Progenitor cell of endocrine pancreas (in vitro differentiated cells): ENCODE measurements around the gene POLN. TPM values are rescaled to one million over a fixed set of nuclear protein-coding genes. Genes with fewer than 3 reads are reported as not detected.

Experiments used
- DNase-seq: peaks from one replicate; pipeline ENCODE4 v3.0.0; 2021; ENCODE audit warnings: low spot score; ENCODE audit not compliant: unreplicated experiment
- H3K27ac Mint-ChIP-seq: 2 replicates; pipeline ENCODE4 v1.8.0; 2021; ENCODE audit warnings: mild to moderate bottlenecking, moderate library complexity, mixed read lengths
- H3K27me3 Mint-ChIP-seq: 2 replicates; pipeline ENCODE4 v1.8.0; 2021; ENCODE audit warnings: mixed read lengths
- H3K36me3 Mint-ChIP-seq: 2 replicates; pipeline ENCODE4 v1.8.0; 2022; ENCODE audit warnings: mixed read lengths; ENCODE audit not compliant: insufficient read depth
- H3K4me1 Mint-ChIP-seq: 2 replicates; pipeline ENCODE4 v1.8.0; 2021; ENCODE audit warnings: low read depth, mixed read lengths
- H3K4me3 Mint-ChIP-seq: 2 replicates; pipeline ENCODE4 v1.8.0; 2021; ENCODE audit warnings: low read depth, mild to moderate bottlenecking, moderate library complexity, mixed read lengths
- H3K9me3 Mint-ChIP-seq: 2 replicates; pipeline ENCODE4 v1.8.0; 2021; ENCODE audit warnings: low read depth, mixed read lengths
- CTCF ChIP-seq: fragments of 200-600 bp; sonication (generic); IDR thresholded peaks from one replicate; pipeline ENCODE4 v1.5.0; 2021; ENCODE audit warnings: antibody characterized with exemption, mild to moderate bottlenecking; ENCODE audit not compliant: unreplicated experiment
- total RNA-seq: library from RNA; stranded (reverse); gene quantifications from 2 replicates; pipeline ENCODE4 v1.2.1, GENCODE V29; 2021

Gene POLN
- total RNA-seq, 1 donor from 2014 or later, result 5.9 TPM

- Mint-ChIP-seq H3K27ac (no peak overlapping the region), H3K27me3 (no peaks in the 10 kb centered on the region), H3K9me3 (no peaks in the 10 kb centered on the region), H3K4me1 (no peaks in the 10 kb centered on the region), H3K4me3 (no peak overlapping the region), H3K36me3 (no peaks in the 10 kb centered on the region)
- DNase-seq, result no peak
- no peak for TF ChIP-seq CTCF
These were observed 24.9 kb upstream of the POLN start for GRCh38 chr4:2266821-2267220.

DNA sequence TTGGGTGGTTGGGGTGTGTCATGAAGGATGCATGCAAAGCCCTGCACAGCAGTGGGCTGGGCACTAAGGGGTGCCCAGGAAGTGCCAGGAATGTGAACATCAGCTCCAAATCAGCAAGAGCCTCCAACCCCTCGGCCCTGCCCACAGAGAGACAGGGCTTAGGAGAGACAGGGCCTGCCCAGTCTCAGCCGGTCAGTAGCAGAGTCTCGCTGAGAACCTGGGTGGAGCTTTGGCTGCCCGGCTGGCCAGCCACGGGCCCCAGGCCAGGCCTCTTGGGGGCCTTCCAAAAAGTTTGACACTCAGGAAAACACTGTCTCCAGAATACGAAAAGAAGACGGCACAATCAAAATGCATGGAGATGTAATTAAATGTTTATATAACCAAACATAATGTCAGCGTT, 24.3 kb upstream of the POLN start:
- H3K4me3 Mint-ChIP-seq, result no peak overlapping the region
- no peak overlapping the region for H3K27ac Mint-ChIP-seq
- no peaks in the 10 kb centered on the region for H3K9me3 Mint-ChIP-seq
- no peaks in the 10 kb centered on the region for H3K27me3 Mint-ChIP-seq
- no peak for DNase-seq
- no peak for TF ChIP-seq CTCF
- no peaks in the 10 kb centered on the region for H3K4me1 Mint-ChIP-seq
- H3K36me3 Mint-ChIP-seq, result no peaks in the 10 kb centered on the region

GRCh38 chr4:2265113-2266110, 23.5 kb upstream of the POLN start:
- Mint-ChIP-seq H3K27ac (no peak overlapping the region), H3K4me3 (no peak overlapping the region), H3K27me3 (no peaks in the 10 kb centered on the region)

GRCh38 chr4:2264481-2265041, 22.6 kb upstream of the POLN start:
- DNase-seq, result no peak
- Mint-ChIP-seq H3K9me3 (no peaks in the 10 kb centered on the region), H3K27me3 (no peaks in the 10 kb centered on the region), H3K27ac (no peak overlapping the region), H3K4me3 (no peak overlapping the region), H3K36me3 (no peaks in the 10 kb centered on the region), H3K4me1 (peaks cover 2% of the 10 kb centered on the region)
- TF ChIP-seq CTCF, result no peak

More at GRCh38 chr4:2265113-2266110, 23.5 kb upstream of the POLN start:
- Mint-ChIP-seq H3K9me3 (no peaks in the 10 kb centered on the region), H3K36me3 (no peaks in the 10 kb centered on the region), H3K4me1 (no peaks in the 10 kb centered on the region)
- TF ChIP-seq CTCF, result no peak
- no peak for DNase-seq

DNA sequence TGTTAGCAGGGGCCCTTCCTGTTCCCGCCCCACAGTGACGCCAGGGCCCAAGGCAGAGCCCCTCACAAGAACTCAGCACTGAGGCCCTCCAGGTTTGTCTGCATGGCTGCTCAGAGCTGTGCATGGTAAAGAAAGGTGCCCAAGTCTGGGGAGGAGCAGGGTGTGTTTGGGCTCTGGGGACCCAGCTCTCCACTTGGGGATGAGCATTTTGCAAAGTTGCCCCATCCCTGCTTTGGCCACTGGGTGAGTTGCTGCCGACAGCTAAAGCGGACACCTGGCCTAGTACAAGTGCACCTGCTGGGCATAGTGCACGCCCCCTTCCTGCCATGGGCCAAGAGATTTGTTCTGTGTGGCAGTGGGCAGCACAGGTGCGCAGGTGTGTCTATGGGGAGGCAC, 22.0 kb upstream of the POLN start:
- Mint-ChIP-seq H3K36me3 (no peaks in the 10 kb centered on the region), H3K4me3 (no peak overlapping the region), H3K4me1 (peaks cover 2% of the 10 kb centered on the region), H3K27ac (peak overlapping the region; percentile 37), H3K9me3 (no peaks in the 10 kb centered on the region), H3K27me3 (no peaks in the 10 kb centered on the region)
- no peak for DNase-seq
- no peak for TF ChIP-seq CTCF
